DOHH2 (cell line): ENCODE data around the gene NUBP2.

Experiments used
- H3F3A ChIP-seq: fragments of 200-600 bp; sonication (generic), shearing (Covaris generic); 2 replicates; pipeline ENCODE4 v1.6.0; 2016; ENCODE audit warnings: antibody characterized with exemption, mild to moderate bottlenecking; ENCODE audit not compliant: control insufficient read depth, insufficient read depth
- H3K27ac ChIP-seq: fragments of 200-600 bp; sonication (generic); 2 replicates; pipeline ENCODE4 v1.5.1; 2014; ENCODE audit warnings: low read depth, mild to moderate bottlenecking, low read length, moderate library complexity
- H3K27me3 ChIP-seq: fragments of 200-600 bp; sonication (generic); 2 replicates; pipeline ENCODE4 v1.6.1; 2014; ENCODE audit warnings: mild to moderate bottlenecking, low read length, mixed read lengths; ENCODE audit not compliant: control insufficient read depth
- H3K36me3 ChIP-seq: fragments of 200-600 bp; sonication (generic); 2 replicates; pipeline ENCODE4 v1.6.1; 2014; ENCODE audit warnings: mild to moderate bottlenecking, low read length, moderate library complexity, mixed read lengths; ENCODE audit not compliant: control insufficient read depth
- H3K4me1 ChIP-seq: fragments of 200-600 bp; sonication (generic); 2 replicates; pipeline ENCODE4 v1.6.1; 2014; ENCODE audit warnings: mild to moderate bottlenecking, low read length, mixed read lengths; ENCODE audit not compliant: control insufficient read depth
- H3K4me2 ChIP-seq: fragments of 200-600 bp; sonication (generic); 2 replicates; pipeline ENCODE4 v1.6.0; 2014; ENCODE audit warnings: mild to moderate bottlenecking, low read length, moderate library complexity
- H3K4me3 ChIP-seq: fragments of 200-600 bp; sonication (generic); 2 replicates; pipeline ENCODE4 v1.5.1; 2014; ENCODE audit warnings: mild to moderate bottlenecking, low read length, mixed read lengths
- H3K79me2 ChIP-seq: fragments of 200-600 bp; sonication (generic); 2 replicates; pipeline ENCODE4 v1.6.1; 2014; ENCODE audit warnings: mild to moderate bottlenecking, low read length, mixed read lengths; ENCODE audit not compliant: control insufficient read depth
- H3K9me2 ChIP-seq: fragments of 200-600 bp; sonication (generic); replicated peaks from 2 replicates; pipeline ENCODE4 v1.6.1; 2014; ENCODE audit warnings: mild to moderate bottlenecking, low read length, mixed read lengths; ENCODE audit not compliant: control insufficient read depth
- H3K9me3 ChIP-seq: fragments of 200-600 bp; sonication (generic); 2 replicates; pipeline ENCODE4 v1.6.1; 2014; ENCODE audit warnings: antibody characterized with exemption, low read length, mixed read lengths; ENCODE audit not compliant: control insufficient read depth, insufficient read depth
- H4K20me1 ChIP-seq: fragments of 200-600 bp; sonication (generic); 2 replicates; pipeline ENCODE4 v1.6.0; 2014; ENCODE audit warnings: low read depth, mild to moderate bottlenecking, antibody characterized with exemption, low read length, moderate library complexity; ENCODE audit not compliant: control insufficient read depth, insufficient read depth
- EZH2phosphoT487 ChIP-seq: fragments of 200-600 bp; sonication (generic); IDR thresholded peaks from 2 replicates; pipeline ENCODE4 v1.6.1; 2017; ENCODE audit warnings: borderline replicate concordance, mild to moderate bottlenecking, antibody characterized with exemption, low read length, moderate library complexity, mixed read lengths
- TF ChIP-seq, protein P1 (sequence below): fragments of 200-600 bp; sonication (generic); IDR thresholded peaks from one replicate; pipeline ENCODE4 v1.5.1; 2014; ENCODE audit warnings: antibody characterized with exemption, mild to moderate bottlenecking, low read depth, low read length; ENCODE audit not compliant: poor library complexity, severe bottlenecking

NUBP2 gene

GRCh38 chr16:1830213-1830612 lies 47.5 kb downstream of the NUBP2 start:
- Histone ChIP-seq H3K9me2 (no peaks in the 10 kb centered on the region), H3K4me2 (no peak overlapping the region), H4K20me1 (0 out of 2 replicates have a peak, but pooled peaks cover 3% of the 10 kb centered on the region), H3K9me3 (no peaks in the 10 kb centered on the region), H3K36me3 (no peaks in the 10 kb centered on the region), H3F3A (peaks cover 5% of the 10 kb centered on the region; the same call in 1 of the 2 replicates), H3K27me3 (no peaks in the 10 kb centered on the region), H3K27ac (no peak overlapping the region), H3K79me2 (peaks cover 27% of the 10 kb centered on the region), H3K4me3 (no peak overlapping the region), H3K4me1 (peaks cover 24% of the 10 kb centered on the region)
- TF ChIP-seq, protein P1, sequence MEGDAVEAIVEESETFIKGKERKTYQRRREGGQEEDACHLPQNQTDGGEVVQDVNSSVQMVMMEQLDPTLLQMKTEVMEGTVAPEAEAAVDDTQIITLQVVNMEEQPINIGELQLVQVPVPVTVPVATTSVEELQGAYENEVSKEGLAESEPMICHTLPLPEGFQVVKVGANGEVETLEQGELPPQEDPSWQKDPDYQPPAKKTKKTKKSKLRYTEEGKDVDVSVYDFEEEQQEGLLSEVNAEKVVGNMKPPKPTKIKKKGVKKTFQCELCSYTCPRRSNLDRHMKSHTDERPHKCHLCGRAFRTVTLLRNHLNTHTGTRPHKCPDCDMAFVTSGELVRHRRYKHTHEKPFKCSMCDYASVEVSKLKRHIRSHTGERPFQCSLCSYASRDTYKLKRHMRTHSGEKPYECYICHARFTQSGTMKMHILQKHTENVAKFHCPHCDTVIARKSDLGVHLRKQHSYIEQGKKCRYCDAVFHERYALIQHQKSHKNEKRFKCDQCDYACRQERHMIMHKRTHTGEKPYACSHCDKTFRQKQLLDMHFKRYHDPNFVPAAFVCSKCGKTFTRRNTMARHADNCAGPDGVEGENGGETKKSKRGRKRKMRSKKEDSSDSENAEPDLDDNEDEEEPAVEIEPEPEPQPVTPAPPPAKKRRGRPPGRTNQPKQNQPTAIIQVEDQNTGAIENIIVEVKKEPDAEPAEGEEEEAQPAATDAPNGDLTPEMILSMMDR, result no peak
- no peak for TF ChIP-seq EZH2phosphoT487

GRCh38 chr16:1831186-1832075 lies 48.7 kb downstream of the NUBP2 start:
- H3K27me3 ChIP-seq, result peaks cover 2% of the 10 kb centered on the region; the same call in 1 of the 2 replicates
- peaks cover 16% of the 10 kb centered on the region for H3K4me1 ChIP-seq
- H3K4me2 ChIP-seq, result no peak overlapping the region
- H3K36me3 ChIP-seq, result no peaks in the 10 kb centered on the region
- peaks cover 5% of the 10 kb centered on the region; the same call in 1 of the 2 replicates for H3F3A ChIP-seq
- TF ChIP-seq, protein P1, result no peak
- TF ChIP-seq EZH2phosphoT487, result no peak
- no peaks in the 10 kb centered on the region for H3K9me3 ChIP-seq
- no peak overlapping the region for H3K27ac ChIP-seq
- peaks cover 22% of the 10 kb centered on the region for H3K79me2 ChIP-seq
- H3K9me2 ChIP-seq, result no peaks in the 10 kb centered on the region
- 0 out of 2 replicates have a peak, but pooled peaks cover 7% of the 10 kb centered on the region for H4K20me1 ChIP-seq
- no peak overlapping the region for H3K4me3 ChIP-seq

- Histone ChIP-seq H3K4me1 (peaks cover 12% of the 10 kb centered on the region), H4K20me1 (0 out of 2 replicates have a peak, but pooled peaks cover 7% of the 10 kb centered on the region), H3K79me2 (peaks cover 13% of the 10 kb centered on the region), H3K27ac (no peak overlapping the region), H3K4me3 (no peak overlapping the region), H3K27me3 (peaks cover 5% of the 10 kb centered on the region; the same call in 1 of the 2 replicates), H3K4me2 (no peak overlapping the region), H3F3A (peaks cover 5% of the 10 kb centered on the region; the same call in 1 of the 2 replicates), H3K9me3 (no peaks in the 10 kb centered on the region), H3K9me2 (no peaks in the 10 kb centered on the region), H3K36me3 (no peaks in the 10 kb centered on the region)
- no peak for TF ChIP-seq EZH2phosphoT487
- TF ChIP-seq, protein P1, result no peak
These were observed 50.2 kb downstream of the NUBP2 start for GRCh38 chr16:1832838-1833454.
